Measurements from ENCODE around the gene CISH. TPM values are rescaled to one million over a fixed set of nuclear protein-coding genes. Genes with fewer than 3 reads are reported as not detected.

The CISH gene
- total and polyA plus RNA-seq, 2 of the 4 experiments (the other 2 are of a cell fraction) = 0.90 to 4.0 TPM

DNA sequence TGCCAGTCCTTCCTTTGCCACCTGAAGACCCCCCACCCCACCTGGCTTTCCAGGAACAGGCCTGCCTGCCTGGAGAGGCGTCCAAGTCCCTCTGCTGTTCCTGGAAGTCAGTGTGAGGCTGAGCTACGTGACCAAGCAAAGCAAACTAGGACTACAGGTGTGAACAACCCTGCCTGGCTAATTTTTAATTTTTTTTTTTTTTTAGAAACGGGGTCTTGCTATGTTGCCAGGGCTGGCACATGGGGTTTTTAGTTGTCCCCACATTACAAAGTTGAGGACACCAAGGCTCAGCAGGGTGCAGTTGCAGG, 24.9 kb downstream of the CISH start:
- dilution Hi-C loops (cut with HindIII; ENCODE audit: low sequenced_read_pairs, unreplicated experiment) = no loop called here
- Histone ChIP-seq H3K79me1 (ENCODE audit: low read depth in 1 of 2, low read length in 2 of 2) (no peaks in the 10 kb centered on the region), H3K9me1 (ENCODE audit: insufficient read depth, low read length) (0 out of 2 replicates have a peak, but pooled peaks cover 3% of the 10 kb centered on the region), H2BK20ac (ENCODE audit: low read depth, low read length) (no peak overlapping the region), H2AK9ac (replicated peaks; ENCODE audit: low read depth, low read length, poor library complexity) (no peak overlapping the region), H2AFZ (replicated peaks; ENCODE audit: low read length, poor library complexity) (no peak overlapping the region), H2BK120ac (ENCODE audit: low read depth, low read length) (no peak overlapping the region), H3K4me2 (ENCODE audit: low read depth, low read length) (no peak overlapping the region), H3K9me3 (ENCODE audit: control insufficient read depth, insufficient read depth, low read length) (no peaks in the 10 kb centered on the region), H3K27ac (ENCODE audit: insufficient read depth, low read length) (no peak overlapping the region), H3K9ac (ENCODE audit: low read depth, low read length) (no peak overlapping the region), H4K20me1 (ENCODE audit: insufficient read depth, low read length) (no peaks in the 10 kb centered on the region), H4K5ac (ENCODE audit: low read depth, low read length) (no peak overlapping the region), H3K4ac (ENCODE audit: low read depth, low read length) (no peak overlapping the region), H3K4me1 (ENCODE audit: control insufficient read depth, insufficient read depth, low read length) (no peaks in the 10 kb centered on the region; the same call in 1 of the 2 replicates), H2AK5ac (ENCODE audit: low read depth, low read length) (no peak overlapping the region), H3K18ac (ENCODE audit: low read depth, low read length) (no peak overlapping the region), H3K23ac (ENCODE audit: low read depth, low read length) (no peak overlapping the region), H4K8ac (ENCODE audit: low read depth in 2 of 2, low read length in 2 of 2) (no peak overlapping the region), H2BK5ac (ENCODE audit: low read depth, low read length, poor library complexity, severe bottlenecking) (no peak overlapping the region), H3K36me3 (ENCODE audit: control insufficient read depth, insufficient read depth, low read length) (peaks cover 6% of the 10 kb centered on the region; the same call in 1 of the 2 replicates), H4K91ac (ENCODE audit: insufficient read depth, low read depth, low read length) (no peak overlapping the region), H3K27me3 (ENCODE audit: control insufficient read depth, insufficient read depth, low read length) (no peaks in the 10 kb centered on the region), H3K4me3 (ENCODE audit: insufficient read depth, low read depth, low read length) (no peak overlapping the region), H2BK15ac (ENCODE audit: low read depth, low read length) (no peak overlapping the region), H3K56ac (ENCODE audit: extremely low read depth, insufficient read depth, low read length) (no peak overlapping the region), H3K14ac (replicated peaks; ENCODE audit: low read depth, low read length) (no peak overlapping the region)
- ChIA-PET CTCF (interaction anchor here (0.6 kb wide), 1 partner anchor 45 kb away, joined by 3 read pairs; no protein-coding TSS in a partner anchor), POLR2A (ENCODE audit: unreplicated experiment) (no interaction called here)
- intact Hi-C loops (cut with micrococcal nuclease) = no loop called here
- whole genome bisulfite sequencing, 2 experiments (ENCODE audit: extremely low coverage in 2 of 2, insufficient read length in 1 of 2) = no CpG with 5 or more reads among the region's 3 CpGs
- ATAC-seq (ENCODE audit: low read depth) (no peak), DNase-seq (no peak)
- TF ChIP-seq MAFK (IDR thresholded peaks at IDR 0.05; ENCODE audit: low read depth, low read length) (no peak), MXI1 (IDR thresholded peaks at IDR 0.05; ENCODE audit: borderline replicate concordance, low read depth, low read length) (no peak), RFX5 (IDR thresholded peaks at IDR 0.05; ENCODE audit: low read depth, low read length) (no peak), POLR2A (IDR thresholded peaks at IDR 0.05; ENCODE audit: low read depth, low read length) (no peak), BHLHE40 (IDR thresholded peaks at IDR 0.05; ENCODE audit: low read depth, low read length) (no peak), NFE2L2 (IDR thresholded peaks at IDR 0.05; ENCODE audit: low read depth, low read length) (no peak), CTCF (conservative IDR thresholded peaks at IDR 0.05; ENCODE audit: low read depth, low read length) (no peak), MAZ (IDR thresholded peaks at IDR 0.05; ENCODE audit: borderline replicate concordance, low read depth, low read length) (no peak), RCOR1 (IDR thresholded peaks at IDR 0.05; ENCODE audit: insufficient replicate concordance, low read length) (no peak), RAD21 (IDR thresholded peaks at IDR 0.05; ENCODE audit: low read length) (no peak)
- TF ChIP-seq, protein P1, sequence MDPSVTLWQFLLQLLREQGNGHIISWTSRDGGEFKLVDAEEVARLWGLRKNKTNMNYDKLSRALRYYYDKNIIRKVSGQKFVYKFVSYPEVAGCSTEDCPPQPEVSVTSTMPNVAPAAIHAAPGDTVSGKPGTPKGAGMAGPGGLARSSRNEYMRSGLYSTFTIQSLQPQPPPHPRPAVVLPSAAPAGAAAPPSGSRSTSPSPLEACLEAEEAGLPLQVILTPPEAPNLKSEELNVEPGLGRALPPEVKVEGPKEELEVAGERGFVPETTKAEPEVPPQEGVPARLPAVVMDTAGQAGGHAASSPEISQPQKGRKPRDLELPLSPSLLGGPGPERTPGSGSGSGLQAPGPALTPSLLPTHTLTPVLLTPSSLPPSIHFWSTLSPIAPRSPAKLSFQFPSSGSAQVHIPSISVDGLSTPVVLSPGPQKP (IDR thresholded peaks at IDR 0.05; ENCODE audit: borderline replicate concordance, low read depth, low read length) = no peak
- in situ Hi-C loops (cut with MboI; ENCODE audit: low sequenced_read_pairs) = no loop called here
- BruUV-seq (replicated peaks) = no TSS peak
